BLaER1 (cell line): ENCODE results near the gene TSEN2.

Experiments used
- H3K27ac ChIP-seq: shearing (Covaris generic); formaldehyde crosslinking; 2 replicates; pipeline ENCODE4 v1.8.1; 2022
- H3K27me3 ChIP-seq: shearing (Covaris generic); formaldehyde crosslinking; 2 replicates; pipeline ENCODE4 v1.8.1; 2022
- H3K36me3 ChIP-seq: shearing (Covaris generic); formaldehyde crosslinking; 2 replicates; pipeline ENCODE4 v1.8.1; 2022
- H3K4me1 ChIP-seq: shearing (Covaris generic); formaldehyde crosslinking; 2 replicates; pipeline ENCODE4 v1.8.1; 2022
- H3K4me2 ChIP-seq: shearing (Covaris generic); formaldehyde crosslinking; 2 replicates; pipeline ENCODE4 v1.8.1; 2022
- H3K4me3 ChIP-seq: shearing (Covaris generic); formaldehyde crosslinking; 2 replicates; pipeline ENCODE4 v1.8.1; 2022
- H3K9ac ChIP-seq: shearing (Covaris generic); formaldehyde crosslinking; 2 replicates; pipeline ENCODE4 v1.8.1; 2022
- H3K9me3 ChIP-seq: shearing (Covaris generic); formaldehyde crosslinking; 2 replicates; pipeline ENCODE4 v1.8.1; 2022
- H4K20me1 ChIP-seq: shearing (Covaris generic); formaldehyde crosslinking; 2 replicates; pipeline ENCODE4 v1.8.1; 2022
- Cebpa-rat ChIP-seq: shearing (Covaris generic); IDR thresholded peaks from 2 replicates; pipeline ENCODE4 v1.8.1; 2022

TSEN2 gene

DNA sequence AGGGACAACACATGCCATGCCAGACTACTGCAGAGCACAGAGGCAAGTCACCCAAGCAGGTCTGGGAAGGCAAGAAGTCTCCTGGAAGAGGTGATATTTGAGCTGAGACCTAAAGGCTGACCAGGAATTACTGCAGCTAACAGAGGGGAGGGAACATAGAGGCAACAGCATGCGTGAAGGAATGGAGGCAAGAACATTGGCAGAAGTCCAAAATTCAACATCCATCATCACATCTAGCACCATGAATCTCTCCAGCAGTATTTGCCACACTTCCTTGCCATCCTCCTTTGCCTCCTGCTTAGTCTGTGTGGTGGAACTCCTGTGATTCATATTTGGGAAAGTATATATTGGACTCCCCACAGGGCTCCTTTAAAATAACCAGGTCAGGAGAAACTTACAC, 870 bp upstream of the TSEN2 start:
- TF ChIP-seq Cebpa-rat: no peak
- Histone ChIP-seq H3K4me2 (peak overlapping the region; percentile 87), H3K27ac (no peak overlapping the region; the same call in 1 of the 2 replicates), H3K9ac (no peak overlapping the region), H3K27me3 (no peaks in the 10 kb centered on the region), H3K9me3 (no peaks in the 10 kb centered on the region), H3K4me1 (peaks cover 33% of the 10 kb centered on the region), H3K36me3 (peaks cover 23% of the 10 kb centered on the region), H3K4me3 (peak overlapping the region; percentile 83), H4K20me1 (peaks cover 14% of the 10 kb centered on the region)

DNA sequence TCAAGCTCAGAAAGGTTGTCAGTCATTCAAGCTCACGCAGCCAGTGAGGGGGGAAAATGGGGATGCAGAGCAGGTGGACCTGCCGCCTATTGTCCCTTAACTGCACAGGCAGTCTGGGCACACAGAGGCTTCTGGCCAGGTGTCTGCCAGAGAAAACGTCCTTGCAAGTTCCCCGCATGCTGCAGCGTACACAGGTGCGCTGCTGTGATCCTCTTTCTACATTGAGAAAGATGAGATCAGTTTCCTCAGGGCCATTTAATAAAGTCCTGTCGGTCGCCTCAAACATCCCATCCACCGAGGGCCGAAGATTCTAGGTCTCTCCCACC, 445 bp upstream of the TSEN2 start:
- no peak for TF ChIP-seq Cebpa-rat
- Histone ChIP-seq H3K27ac (peak overlapping the region; percentile 40), H4K20me1 (peaks cover 18% of the 10 kb centered on the region)

DNA sequence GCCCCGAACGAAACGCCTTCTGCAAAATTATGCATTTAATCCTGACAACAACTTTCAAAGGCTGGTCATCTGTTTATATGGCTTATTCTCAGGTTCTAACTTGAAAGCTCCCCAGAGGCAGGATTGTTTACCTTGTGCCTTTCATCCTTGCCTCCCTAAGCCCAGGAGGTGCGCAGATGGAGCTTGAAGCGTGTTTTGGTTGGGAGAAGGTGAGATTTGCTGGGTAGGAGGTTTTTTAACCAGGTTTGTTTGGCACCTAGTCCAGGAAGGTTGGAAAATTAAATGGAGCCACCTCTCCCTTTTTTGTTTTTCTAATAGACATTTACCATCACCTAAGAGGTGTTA, 675 bp downstream of the TSEN2 start:
- Histone ChIP-seq H3K9ac (peak overlapping the region; percentile 89), H3K4me1 (peaks cover 33% of the 10 kb centered on the region), H3K4me3 (peak overlapping the region; percentile 83), H3K36me3 (peaks cover 39% of the 10 kb centered on the region), H3K4me2 (peak overlapping the region; percentile 90), H3K27me3 (no peaks in the 10 kb centered on the region), H4K20me1 (peaks cover 28% of the 10 kb centered on the region), H3K27ac (peak overlapping the region; percentile 88), H3K9me3 (no peaks in the 10 kb centered on the region)
- TF ChIP-seq Cebpa-rat: no peak

More for the DNA sequence above, 445 bp upstream of the TSEN2 start:
- H3K4me3 ChIP-seq: peak overlapping the region; percentile 83
- H3K9me3 ChIP-seq: no peaks in the 10 kb centered on the region
- H3K9ac ChIP-seq: peak overlapping the region; percentile 89; the same call in 1 of the 2 replicates
- peak overlapping the region; percentile 87 for H3K4me2 ChIP-seq
- no peaks in the 10 kb centered on the region for H3K27me3 ChIP-seq
- H3K4me1 ChIP-seq: peaks cover 33% of the 10 kb centered on the region
- H3K36me3 ChIP-seq: peaks cover 27% of the 10 kb centered on the region

DNA sequence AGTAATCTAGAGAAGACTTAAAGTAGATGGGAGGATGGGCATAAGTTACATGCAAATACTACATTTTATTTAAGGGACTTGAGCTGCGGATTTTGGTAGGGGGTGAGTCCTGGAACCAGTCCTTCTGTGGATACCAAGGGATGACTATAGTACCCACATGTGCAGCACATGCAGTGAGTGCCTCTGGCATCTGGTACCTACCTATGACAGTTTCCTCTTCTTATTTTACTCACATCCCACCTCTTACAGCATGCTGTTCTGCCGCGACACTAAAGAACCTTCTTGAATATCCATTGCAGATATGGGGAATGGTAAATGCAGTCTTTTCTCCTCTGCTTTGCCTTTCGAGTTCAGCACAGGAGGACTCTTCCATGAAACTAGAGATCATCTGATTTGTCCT, 1.7 kb downstream of the TSEN2 start:
- TF ChIP-seq Cebpa-rat: no peak
- no peak overlapping the region for H3K27ac ChIP-seq
- no peak overlapping the region for H3K4me3 ChIP-seq
- peaks cover 49% of the 10 kb centered on the region for H3K36me3 ChIP-seq
- peaks cover 39% of the 10 kb centered on the region for H4K20me1 ChIP-seq
- H3K27me3 ChIP-seq: no peaks in the 10 kb centered on the region
- H3K9ac ChIP-seq: no peak overlapping the region
- peak overlapping the region; percentile 90 for H3K4me2 ChIP-seq
- no peaks in the 10 kb centered on the region for H3K9me3 ChIP-seq
- peaks cover 33% of the 10 kb centered on the region for H3K4me1 ChIP-seq

DNA sequence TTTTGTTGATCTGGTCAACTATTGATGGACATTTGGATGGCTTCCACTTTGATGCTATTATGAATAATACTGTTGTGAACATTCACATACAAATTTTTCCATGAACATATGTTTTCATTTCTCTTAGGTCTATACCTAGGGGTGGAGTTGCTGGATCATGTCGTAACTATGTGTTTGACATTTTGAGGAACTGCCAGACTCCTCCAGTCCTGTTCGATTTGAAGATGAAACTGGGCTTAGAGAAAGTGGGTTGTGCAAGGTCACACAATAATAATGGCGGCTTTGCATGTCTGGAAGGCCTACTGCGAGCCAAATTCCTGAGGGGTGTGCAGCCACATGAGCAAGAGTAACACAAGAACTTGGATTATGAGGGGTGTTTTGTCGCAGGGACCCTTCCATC, 2.6 kb downstream of the TSEN2 start:
- H3K36me3 ChIP-seq: peaks cover 58% of the 10 kb centered on the region
- no peaks in the 10 kb centered on the region for H3K27me3 ChIP-seq
- H4K20me1 ChIP-seq: peaks cover 48% of the 10 kb centered on the region
- H3K27ac ChIP-seq: no peak overlapping the region
- no peak overlapping the region for H3K4me3 ChIP-seq
- H3K4me1 ChIP-seq: peaks cover 33% of the 10 kb centered on the region
- TF ChIP-seq Cebpa-rat: no peak
- H3K9ac ChIP-seq: no peak overlapping the region
- H3K9me3 ChIP-seq: no peaks in the 10 kb centered on the region
- no peak overlapping the region for H3K4me2 ChIP-seq

DNA sequence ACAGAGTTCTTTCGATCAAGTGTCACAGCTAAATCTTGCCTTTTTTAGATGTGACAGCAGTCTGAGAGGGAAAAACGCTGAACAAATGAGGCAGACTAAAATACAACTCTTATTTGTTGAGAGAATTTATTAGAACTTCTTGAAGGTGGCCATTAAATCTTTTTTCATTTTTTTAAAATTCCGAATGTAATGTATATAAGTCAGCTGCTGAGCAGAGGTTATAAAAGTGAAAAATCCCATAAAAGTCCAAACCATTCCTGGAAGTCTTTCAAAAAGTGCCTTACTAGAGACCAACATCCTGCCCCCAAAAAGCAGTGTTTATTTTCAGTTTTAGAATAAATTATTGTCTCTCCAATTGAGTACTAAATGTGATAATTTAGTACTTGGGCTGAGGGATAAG, 3.1 kb downstream of the TSEN2 start:
- no peak for TF ChIP-seq Cebpa-rat
- Histone ChIP-seq H3K4me1 (peaks cover 33% of the 10 kb centered on the region), H3K36me3 (peaks cover 62% of the 10 kb centered on the region), H3K4me3 (no peak overlapping the region), H3K4me2 (no peak overlapping the region), H3K9me3 (no peaks in the 10 kb centered on the region), H3K27ac (no peak overlapping the region), H4K20me1 (peaks cover 51% of the 10 kb centered on the region), H3K9ac (no peak overlapping the region), H3K27me3 (no peaks in the 10 kb centered on the region)

DNA sequence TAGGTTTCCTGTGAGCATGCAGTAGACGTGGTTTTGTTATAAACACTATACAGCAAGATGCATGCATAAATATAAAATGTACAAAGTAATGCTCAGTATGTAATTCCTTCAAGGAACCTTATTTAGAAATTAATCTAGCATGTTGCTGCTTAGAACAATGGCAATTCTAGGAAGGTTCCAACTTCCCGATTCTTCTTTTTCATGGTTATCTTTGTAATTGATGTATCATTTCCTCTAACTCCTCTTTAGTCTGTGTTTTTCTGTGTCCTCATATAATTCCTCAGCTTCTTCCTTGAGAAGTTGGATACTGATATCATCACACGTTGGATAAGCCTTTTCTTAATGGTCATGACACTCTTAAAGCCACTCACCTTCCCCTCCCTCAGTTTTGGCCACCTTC, 3.5 kb downstream of the TSEN2 start:
- H3K9ac ChIP-seq: no peak overlapping the region
- H3K27me3 ChIP-seq: no peaks in the 10 kb centered on the region
- H3K4me2 ChIP-seq: no peak overlapping the region
- TF ChIP-seq Cebpa-rat: no peak
- H3K36me3 ChIP-seq: peaks cover 67% of the 10 kb centered on the region
- H3K9me3 ChIP-seq: no peaks in the 10 kb centered on the region
- H4K20me1 ChIP-seq: peaks cover 56% of the 10 kb centered on the region
- H3K4me3 ChIP-seq: no peak overlapping the region
- no peak overlapping the region for H3K27ac ChIP-seq
- peaks cover 30% of the 10 kb centered on the region for H3K4me1 ChIP-seq

DNA sequence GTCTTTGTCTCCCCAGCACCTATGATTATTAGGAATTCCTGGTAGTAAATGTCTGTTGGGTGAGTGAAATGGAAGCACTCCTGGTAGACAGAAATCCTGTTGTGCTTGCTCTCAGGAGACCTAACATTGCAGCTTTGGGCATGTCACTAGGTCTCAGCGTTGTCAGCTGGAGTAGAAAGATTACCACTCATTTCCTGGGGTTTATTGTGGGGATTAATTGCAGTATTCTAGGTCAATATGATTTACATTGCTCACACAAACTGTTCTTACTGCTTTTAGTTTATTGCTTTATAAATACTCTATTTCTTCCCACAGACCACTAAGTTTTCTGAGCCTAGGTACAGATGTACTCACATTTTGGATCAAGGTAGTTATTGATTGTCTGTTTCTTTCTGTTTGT, 5.1 kb downstream of the TSEN2 start:
- Histone ChIP-seq H3K9me3 (no peaks in the 10 kb centered on the region), H3K4me3 (no peak overlapping the region), H3K27me3 (no peaks in the 10 kb centered on the region), H3K9ac (no peak overlapping the region), H3K27ac (no peak overlapping the region), H3K36me3 (peaks cover 83% of the 10 kb centered on the region), H3K4me1 (peaks cover 18% of the 10 kb centered on the region), H4K20me1 (peaks cover 57% of the 10 kb centered on the region), H3K4me2 (no peak overlapping the region)
- no peak for TF ChIP-seq Cebpa-rat

DNA sequence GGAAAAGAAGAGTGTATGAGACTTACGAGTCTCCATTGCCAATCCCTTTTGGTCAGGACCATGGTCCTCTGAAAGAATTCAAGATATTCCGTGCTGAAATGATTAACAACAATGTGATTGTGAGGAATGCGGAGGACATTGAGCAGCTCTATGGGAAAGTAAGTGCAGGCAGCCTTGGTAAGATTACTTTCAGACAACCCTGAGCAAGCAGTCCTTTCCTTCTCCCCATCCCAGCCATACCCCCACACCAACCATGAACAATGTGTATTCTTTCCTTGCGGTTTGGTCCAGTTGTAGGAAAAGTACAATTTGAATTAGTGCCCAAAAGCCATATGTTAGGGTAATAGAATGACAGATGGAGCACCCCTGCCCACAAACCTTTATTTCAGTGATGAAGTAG, 5.6 kb downstream of the TSEN2 start:
- no peak overlapping the region for H3K27ac ChIP-seq
- no peaks in the 10 kb centered on the region for H3K9me3 ChIP-seq
- no peak overlapping the region for H3K9ac ChIP-seq
- H3K36me3 ChIP-seq: peaks cover 87% of the 10 kb centered on the region
- no peak overlapping the region for H3K4me2 ChIP-seq
- H3K27me3 ChIP-seq: no peaks in the 10 kb centered on the region
- TF ChIP-seq Cebpa-rat: no peak
- peaks cover 18% of the 10 kb centered on the region for H3K4me1 ChIP-seq
- no peak overlapping the region for H3K4me3 ChIP-seq
- H4K20me1 ChIP-seq: peaks cover 57% of the 10 kb centered on the region

DNA sequence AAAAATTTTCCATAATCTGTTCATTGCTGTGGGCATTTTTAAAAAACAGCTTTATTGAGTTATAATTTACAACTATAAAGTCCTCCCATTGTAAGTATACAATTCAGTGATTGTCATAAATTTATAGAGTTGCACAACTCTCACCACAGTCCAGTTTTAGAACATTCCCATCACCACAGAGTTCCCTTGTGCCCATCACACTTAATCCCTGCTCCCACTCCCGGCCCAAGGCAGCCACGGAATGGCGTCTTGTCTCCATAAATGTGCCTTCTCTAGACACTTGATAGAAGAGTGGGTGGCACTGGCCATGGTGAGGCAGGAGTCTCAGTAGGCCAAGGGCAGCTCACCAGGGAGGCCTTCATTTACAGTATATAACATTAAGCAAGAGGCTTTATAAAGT, 6.3 kb downstream of the TSEN2 start:
- Histone ChIP-seq H3K27me3 (no peaks in the 10 kb centered on the region), H3K4me3 (no peak overlapping the region), H3K4me1 (peaks cover 11% of the 10 kb centered on the region), H3K9ac (no peak overlapping the region), H3K27ac (no peak overlapping the region), H4K20me1 (peaks cover 58% of the 10 kb centered on the region), H3K9me3 (no peaks in the 10 kb centered on the region), H3K4me2 (no peak overlapping the region), H3K36me3 (peaks cover 94% of the 10 kb centered on the region)
- TF ChIP-seq Cebpa-rat: no peak

DNA sequence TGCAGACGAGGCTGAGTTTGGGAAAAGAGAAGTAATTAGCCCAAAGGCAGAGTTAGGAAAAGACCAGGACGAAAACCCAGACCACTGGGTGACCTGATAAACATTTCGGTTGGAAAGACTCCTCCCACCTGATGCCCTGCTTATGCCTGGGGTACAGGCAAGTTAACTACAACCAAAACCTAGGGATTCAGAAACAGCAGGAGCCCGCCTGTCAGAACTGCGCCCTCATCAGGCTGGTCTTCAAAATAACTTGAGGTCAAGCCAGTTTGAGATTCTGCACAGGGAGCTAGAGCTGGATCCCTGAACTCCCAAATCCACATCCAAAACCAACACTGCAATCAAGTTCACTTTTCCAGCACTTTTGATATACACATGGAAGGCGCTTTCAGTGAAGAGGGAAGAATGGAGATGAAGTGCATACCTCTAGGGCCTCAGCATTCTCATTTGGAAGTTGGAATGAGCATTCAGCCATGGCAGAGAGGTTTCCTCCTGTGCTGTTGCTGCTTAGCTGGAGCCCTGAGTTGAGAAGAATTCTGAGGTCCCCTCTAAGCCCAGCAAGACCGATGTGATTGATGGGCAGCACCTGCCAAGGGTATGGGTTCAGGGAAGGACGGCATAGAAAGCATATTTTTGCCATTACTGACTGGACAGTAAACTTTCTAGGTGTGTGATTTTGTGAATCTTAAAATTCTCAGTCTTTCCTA, 11.6 kb downstream of the TSEN2 start:
- H3K9me3 ChIP-seq: no peaks in the 10 kb centered on the region
- no peak overlapping the region for H3K4me3 ChIP-seq
- no peak overlapping the region for H3K9ac ChIP-seq
- TF ChIP-seq Cebpa-rat: no peak
- peaks cover 100% of the 10 kb centered on the region for H3K36me3 ChIP-seq
- H3K4me1 ChIP-seq: no peaks in the 10 kb centered on the region
- peaks cover 58% of the 10 kb centered on the region for H4K20me1 ChIP-seq
- no peaks in the 10 kb centered on the region for H3K27me3 ChIP-seq
- H3K27ac ChIP-seq: no peak overlapping the region
- no peak overlapping the region for H3K4me2 ChIP-seq
